DMS53 treated with DMSO at 0.1 percent for 48 hours (cell line): ENCODE data around the gene RGS11.

Source experiments
- DNase-seq: peaks from one replicate; lab custom pipeline; 2025; ENCODE audit not compliant: unreplicated experiment; lab: John Stamatoyannopoulos, UW

Gene RGS11

DNA sequence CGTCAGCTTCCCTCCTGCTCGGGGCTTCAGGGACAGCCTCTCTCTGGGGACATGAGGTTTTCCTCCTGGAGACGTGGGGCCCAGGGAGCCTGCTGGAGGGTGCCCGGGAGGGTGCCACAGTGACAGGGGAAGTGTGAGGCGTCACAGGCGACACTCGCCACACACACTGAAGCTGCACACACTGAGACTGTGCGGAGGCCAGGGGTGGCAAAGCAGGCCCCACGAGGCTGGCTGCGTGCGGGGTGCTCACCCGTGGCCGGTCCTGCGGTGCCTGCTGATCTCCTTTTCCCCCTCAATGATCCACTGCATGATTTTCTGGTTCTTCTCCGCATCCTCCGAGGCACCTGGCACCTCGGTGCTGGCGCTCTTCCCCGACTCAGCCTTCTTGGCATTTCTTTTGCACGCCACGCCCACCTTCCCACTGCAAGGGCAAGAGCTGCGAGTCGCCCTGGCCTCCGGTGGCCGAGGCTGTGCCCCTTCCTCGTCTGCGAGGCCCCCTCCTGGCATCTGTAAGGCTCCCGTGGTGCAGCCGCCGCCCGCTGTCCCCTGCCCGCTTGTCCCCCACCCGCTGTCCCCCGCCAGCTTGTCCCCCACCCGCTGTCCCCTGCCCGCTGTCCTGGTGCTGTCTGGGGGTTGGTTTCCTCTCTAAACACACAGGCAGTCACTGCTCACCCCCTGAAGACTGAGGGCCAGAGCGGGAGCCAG is 21.2 kb upstream of the RGS11 start:
- no peak for DNase-seq

DNA sequence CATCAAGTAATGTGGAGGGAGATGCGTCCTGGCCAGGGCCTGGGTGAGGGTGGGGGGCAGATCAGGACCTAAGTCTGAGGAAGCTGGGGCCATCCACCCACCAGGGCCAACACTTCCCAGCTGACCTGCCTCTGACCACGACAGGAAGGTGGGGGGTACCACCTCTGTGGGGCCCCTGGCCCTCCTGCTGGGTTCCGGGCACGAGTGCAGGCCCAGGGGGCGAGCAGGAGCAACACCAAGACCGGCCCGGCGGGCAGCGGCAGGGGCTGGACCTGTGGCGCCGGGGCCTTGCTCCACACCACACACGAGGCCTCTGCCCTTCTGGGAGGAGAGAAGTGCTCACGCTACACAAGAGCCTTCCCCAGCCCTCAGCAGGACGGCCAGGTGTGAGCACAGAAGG is 20.5 kb upstream of the RGS11 start:
- no peak for DNase-seq

DNA sequence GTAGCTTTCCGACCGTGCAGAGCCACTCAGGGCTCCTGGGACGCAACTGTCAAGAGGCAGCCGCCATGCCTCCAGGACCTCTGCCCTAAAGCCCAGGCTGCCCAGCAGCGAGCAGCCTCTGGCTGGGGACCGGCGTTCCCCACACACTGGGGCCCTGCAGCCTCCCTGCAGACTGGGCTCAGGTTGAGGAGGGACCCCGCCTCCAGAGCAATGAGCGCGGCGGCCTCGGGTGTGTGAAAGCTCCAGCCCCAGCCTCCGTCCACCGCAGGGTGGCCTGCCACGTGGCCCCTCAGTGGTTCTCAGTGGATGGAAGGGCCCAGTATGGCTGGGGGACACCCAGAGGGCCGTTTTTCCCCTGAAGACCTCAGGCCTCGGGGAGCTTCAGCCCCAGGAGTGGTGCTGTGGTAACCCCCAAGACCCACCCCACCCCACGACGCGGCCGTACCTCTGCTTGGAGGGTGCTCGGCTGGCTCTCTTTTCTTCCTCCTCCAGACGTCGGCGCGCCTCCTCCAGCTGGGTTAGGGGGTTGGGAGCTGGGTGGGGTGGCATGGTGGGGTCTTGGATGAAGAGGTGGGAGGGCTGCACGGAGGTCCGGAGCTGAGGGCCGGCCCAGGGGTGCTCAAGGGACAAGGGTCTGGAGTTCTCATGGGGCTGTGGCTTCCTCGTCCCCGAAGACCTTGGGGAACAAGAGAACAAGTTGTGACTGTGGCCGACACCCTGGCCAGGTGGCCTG is 17.5 kb upstream of the RGS11 start:
- no peak for DNase-seq

DNA sequence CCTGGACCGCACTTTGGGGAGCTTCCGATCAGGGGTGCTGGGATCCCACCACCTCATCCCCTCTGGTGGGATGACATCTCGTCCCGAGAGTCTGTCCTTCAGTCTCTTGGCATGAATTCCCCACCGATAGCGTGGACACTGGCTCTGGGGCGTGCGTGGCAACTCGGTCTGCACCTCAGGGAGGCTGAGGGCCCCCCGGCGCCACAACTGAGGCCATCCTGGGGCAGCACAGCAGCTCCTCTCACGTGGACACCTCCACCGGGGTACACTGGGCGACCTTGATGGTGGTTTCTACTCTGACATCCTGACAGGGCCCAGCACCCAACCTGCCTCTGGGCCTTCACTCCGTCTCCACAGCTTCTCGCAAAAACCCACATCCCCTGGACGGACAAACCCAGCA is 15.8 kb upstream of the RGS11 start:
- no peak for DNase-seq

DNA sequence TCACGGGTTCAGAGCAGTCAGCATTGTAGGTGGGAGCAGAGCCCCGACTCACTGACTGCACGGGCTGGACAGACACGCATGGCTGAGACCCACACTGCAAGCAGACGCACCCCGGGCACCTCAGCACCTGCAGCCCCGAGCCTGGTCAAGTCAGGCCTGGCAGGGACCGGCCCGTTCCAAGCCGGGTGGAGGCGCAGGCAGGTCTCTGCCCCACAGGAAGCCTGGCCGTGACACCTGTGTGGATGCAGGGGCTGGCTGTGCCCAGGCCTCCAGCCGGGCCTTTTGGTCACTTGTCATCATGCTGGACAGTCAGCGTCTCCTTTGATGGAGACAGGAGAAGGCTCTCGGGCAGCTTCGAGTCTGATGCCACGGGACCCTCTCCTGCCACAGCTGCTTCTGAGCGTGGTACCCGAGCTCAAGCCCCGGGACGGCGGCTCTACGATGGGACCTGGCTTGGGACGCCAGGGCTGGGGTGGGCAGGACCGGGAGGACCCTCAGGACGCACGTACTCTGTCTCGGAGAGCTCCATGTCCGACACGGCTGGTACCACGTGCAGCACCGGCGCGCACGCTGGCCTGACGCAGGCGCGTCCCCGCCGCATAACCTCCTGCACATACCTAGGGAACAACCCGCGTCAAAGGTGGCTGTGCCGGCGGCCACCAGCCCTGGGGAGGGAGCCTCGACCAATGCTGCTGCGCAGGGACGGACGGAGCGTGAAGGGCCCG is 15.1 kb upstream of the RGS11 start:
- DNase-seq: no peak

DNA sequence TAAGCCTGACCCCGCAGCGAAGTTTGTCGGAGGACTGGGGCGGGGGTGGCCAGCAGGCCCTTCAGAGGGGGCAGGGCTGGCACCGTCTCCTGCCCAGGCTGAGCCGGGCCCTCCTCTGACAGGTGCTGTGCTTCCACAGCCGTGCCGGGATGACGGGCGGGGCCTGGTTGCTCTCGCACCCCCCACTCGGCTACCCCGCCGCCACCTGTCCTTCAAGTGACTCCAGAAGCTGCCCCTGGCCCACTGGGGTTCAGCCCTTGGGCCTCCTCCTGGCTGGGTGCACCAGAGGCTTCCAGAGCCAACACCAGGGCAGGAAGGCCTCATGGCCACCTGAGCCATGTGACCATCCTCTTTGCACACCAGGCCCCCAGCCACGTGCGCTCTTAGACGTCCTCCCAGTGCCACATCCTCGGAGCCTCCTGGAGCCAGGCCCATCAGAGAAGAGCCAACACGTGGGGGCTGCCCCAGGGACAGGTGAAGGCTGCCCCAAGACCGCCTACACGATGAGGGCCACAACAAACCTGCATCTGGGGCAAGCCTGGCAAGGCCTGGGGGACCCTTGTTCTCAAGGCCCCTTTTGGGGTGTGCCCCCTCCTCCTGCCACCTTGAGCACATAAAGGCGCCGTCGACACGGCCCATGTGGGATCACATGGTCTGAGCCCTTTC is 14.4 kb upstream of the RGS11 start:
- no peak for DNase-seq

DNA sequence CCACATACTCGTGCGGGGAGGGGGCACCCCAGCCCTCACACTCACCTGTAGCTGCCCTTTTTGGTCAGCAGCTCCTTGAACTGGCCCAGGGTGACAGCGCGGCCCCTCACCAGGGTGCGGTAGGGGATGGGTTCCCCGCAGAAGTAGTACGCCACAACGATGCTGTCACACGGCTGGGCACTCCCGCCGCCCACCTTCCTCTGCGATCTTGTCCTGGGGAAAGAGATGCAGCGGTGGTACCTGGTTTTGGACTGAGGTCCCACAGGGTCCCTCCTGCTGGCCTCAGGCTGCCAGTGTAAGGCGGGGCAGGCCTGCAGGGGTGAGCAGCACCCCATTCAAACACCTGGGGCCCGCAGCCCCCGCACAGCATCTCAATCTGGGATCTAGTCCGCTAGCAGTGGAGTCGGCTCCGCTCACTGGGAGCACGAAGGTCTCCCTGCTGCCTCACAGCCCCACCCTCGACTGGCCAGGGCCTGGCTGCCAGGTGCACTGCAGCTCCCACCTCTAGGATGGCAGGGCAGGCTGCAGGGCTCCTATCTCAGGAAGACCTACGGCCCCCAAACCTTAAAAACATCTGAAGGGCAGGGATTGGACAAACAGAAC is 13.8 kb upstream of the RGS11 start:
- no peak for DNase-seq

DNA sequence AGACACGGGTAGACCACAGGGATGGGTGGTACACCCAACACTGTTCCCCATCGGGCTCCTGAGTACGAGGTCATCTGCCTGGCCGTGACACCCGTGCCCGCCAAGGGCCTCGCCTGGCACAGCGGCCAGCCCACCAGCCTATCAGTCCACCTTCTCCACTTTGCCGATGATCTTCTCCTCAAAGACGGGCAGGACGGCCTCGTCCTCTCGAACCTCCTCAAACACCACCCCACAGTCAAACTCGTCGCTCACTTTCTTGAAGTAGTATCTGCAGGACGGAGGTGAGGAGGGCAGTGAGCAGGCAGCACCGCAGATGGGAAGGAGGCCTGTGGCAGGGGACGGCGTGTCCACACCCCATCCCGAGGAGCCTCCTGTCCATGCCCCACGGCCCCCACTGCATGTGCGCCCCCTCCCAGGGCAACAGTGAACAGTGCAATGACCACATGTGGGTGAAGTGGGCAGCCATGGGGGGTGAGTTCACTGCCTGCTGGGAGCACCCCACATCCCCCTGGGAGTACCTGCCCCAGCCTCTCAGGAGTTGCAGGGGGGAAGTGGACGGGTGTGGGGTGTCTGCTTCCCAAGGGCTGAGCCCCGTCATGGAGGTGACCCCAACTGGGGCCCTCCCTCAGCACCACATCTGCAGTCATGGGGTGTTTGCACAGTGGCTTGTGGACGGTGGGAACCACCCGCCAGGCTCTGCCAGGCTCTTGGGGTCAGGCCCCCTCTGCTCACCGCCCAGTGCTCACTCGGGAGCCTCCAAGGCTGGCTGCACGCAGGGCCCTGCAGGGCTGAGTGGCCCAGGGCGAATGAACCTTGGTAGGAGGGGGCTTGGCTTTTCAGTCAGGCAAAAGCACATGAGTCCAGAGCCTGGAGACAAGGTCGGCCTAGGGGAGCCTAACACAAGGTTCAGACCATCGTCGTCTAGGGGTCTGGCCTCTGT is 12.5 kb upstream of the RGS11 start:
- DNase-seq: no peak

DNA sequence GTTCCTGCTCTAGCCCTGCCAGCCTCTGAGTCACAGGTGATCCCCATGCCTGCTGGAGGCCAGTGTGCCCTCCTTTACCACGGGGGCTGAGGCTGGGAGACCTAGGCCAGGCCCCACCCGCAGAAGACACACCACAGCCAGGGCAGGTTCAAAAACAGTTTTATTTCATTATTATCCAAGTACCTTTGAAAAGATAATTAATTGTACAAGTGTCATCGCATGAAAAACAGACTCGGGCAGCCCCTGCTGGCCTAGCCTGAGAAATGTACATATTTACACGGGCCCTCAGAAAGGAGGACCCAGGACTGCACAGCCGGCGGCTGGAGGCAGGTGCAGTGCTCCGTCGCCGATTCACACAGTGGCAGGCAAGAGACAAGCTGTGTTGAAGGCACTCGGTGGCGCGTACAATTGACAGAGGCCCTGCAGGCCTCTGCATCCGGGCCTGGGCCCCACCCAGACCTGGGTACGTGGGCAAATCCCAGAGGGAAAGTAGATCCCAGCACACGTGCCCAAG is 11.6 kb upstream of the RGS11 start:
- DNase-seq: peak; percentile 40

DNA sequence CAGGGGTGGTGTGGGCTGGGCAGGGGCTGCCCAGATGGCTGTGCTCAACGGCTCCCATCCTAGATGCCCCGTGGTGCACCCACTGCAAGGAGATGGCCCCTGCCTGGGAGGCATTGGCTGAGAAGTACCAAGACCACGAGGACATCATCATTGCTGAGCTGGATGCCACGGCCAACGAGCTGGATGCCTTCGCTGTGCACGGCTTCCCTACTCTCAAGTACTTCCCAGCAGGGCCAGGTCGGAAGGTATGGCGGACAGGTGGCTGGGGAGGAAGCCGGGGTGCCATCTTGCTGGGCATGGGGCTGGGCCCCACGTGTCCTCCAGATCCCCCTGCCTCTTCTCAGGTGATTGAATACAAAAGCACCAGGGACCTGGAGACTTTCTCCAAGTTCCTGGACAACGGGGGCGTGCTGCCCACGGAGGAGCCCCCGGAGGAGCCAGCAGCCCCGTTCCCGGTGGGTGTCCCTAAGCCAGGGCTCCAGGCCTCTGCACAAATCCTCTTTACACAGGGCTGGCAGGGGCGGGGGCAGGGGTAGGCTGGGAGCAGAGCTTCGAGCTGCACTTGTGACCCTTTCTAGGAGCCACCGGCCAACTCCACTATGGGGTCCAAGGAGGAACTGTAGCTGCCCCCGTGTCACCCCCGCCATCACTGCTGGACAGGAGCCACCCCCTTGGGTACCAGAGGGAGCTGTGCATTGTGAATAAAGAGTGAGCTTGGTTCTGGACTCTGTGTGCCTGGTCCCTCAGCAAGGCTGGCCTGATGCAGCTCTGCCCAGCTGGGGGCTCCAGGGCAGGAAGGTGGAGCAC is 10.9 kb upstream of the RGS11 start:
- no peak for DNase-seq

DNA sequence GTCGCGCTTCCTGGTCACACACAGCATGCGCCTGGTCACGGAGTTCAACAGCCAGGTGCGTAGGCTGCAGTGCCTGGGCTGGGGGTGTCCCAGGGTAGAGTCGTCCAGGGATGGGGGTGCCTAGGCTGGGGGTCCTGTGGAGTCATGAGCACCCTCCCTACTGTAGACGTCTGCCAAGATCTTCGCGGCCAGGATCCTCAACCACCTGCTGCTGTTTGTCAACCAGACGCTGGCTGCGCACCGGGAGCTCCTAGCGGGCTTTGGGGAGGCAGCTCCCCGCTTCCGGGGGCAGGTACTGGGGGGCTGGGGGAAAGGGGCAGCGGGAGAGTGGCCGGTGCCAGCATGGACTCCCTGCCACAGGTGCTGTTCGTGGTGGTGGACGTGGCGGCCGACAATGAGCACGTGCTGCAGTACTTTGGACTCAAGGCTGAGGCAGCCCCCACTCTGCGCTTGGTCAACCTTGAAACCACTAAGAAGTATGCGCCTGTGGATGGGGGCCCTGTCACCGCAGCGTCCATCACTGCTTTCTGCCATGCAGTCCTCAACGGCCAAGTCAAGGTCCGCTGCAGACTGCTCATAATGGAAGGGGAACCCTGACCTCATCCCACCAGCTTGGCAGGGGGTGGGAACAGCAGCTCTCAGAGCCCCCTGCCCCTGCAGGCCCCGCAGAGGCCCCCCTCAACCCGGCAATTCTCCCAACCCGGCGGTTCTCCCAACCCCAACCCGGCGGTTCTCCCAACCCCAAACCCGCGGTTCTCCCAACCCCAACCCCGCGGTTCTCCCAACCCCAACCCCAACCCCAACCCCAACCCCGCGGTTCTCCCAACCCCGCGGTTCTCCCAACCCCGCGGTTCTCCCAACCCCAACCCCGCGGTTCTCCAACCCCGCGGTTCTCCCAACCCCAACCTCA is 9.7 kb upstream of the RGS11 start:
- no peak for DNase-seq

DNA sequence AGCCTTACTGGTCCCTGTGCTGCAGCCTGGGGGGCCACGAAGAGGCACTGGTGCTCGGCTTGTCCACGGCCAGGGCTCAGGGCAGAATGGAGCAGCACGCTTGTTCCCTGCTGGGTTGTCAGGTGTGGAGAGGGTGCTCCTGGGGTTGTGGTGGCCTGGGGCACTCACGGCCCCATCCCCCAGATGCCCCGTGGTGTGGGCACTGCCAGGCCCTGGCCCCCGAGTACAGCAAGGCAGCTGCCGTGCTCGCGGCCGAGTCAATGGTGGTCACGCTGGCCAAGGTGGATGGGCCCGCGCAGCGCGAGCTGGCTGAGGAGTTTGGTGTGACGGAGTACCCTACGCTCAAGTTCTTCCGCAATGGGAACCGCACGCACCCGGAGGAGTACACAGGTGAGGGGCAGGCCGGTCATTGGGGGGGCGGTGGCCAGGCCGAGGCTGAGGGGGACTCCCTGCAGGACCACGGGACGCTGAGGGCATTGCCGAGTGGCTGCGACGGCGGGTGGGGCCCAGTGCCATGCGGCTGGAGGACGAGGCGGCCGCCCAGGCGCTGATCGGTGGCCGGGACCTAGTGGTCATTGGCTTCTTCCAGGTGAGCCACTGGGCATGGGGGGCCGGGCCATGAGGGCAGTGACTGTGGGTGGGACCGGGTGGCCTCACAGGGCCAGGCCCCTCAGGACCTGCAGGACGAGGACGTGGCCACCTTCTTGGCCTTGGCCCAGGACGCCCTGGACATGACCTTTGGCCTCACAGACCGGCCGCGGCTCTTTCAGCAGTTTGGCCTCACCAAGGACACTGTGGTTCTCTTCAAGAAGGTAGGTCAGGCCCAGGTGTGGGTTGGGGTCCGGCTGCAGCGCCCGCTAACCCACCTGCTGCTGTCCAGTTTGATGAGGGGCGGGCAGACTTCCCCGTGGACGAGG is 8.7 kb upstream of the RGS11 start:
- no peak for DNase-seq

DNA sequence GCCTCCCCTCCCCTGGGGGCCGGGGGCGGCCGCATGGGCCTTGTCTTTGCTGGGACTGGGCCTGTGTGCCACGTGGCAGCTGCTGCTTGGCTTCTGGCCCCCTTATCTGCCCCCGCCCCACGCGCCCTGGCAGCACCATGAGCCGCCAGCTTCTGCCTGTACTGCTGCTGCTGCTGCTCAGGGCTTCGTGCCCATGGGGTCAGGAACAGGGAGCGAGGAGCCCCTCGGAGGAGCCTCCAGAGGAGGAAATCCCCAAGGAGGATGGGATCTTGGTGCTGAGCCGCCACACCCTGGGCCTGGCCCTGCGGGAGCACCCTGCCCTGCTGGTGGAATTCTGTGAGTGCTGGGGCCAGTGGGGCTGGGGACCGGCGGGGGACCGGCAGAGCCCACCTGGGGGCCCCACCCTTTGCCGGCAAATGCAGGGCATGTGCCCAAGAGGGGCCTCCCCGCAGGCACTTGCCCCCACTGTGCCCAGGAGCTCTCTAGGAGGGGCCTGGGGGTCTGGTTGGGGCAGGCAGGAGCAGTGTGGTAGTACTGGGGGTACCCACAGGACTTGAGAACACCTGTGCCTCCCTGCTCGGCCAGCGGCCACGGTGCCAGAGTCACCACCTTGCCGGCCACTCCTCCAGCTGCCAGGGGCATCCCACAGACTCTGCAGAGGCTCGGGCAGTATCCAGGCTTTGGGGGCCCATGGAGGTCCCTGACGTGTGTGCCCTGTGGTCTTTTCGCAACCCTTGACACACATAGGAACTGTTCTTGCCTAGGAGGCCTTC is 7.5 kb upstream of the RGS11 start, which contains the start of gene PDIA2:
Gene PDIA2 (plus strand): TSS at position 132 of the 773 bp plus-strand sequence. CDS start 6 bp downstream, at position 138.
- DNase-seq: no peak

DNA sequence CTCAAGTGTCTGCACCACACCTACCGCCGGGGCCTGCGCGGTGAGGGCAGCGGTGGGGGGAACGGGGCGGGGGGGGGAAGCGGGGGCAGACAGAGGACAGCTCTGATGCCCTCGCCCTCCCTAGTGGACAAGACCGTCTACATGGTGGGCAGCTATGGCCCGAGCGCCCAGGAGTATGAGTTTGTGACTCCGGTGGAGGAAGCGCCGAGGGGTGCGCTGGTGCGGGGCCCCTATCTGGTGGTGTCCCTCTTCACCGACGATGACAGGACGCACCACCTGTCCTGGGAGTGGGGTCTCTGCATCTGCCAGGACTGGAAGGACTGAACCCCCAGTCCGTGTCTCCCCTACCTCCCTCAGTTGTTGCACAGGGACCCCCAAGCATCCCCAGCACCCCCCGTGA is 6.7 kb upstream of the RGS11 start:
- DNase-seq: no peak

DNA sequence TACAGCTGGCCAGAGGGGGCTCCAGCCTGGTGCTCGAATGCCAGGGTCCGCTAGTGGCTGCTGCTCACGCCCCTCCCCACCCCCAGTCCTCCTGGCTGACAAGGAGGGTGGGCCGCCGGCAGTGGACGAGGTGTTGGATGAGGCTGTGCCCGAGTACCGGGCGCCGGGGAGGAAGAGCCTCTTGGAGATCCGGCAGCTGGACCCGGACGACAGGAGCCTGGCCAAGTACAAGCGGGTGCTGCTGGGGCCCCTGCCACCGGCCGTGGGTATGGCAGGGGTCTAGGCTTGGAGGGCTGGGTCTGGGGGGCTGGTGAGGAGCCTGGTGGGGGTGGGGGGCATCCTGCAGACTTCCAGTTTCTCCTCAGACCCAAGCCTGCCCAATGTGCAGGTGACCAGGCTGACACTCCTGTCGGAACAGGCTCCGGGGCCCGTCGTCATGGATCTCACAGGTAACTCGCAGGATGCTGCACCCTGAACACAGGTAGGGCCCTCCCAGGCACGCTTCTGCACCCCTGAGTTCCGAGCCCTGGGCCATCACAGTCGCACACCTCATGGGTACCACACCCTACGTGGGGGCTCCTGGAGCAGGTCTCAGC is 6.0 kb upstream of the RGS11 start:
- no peak for DNase-seq
